Embryonic facial prominence (tissue), 1 donor: ENCODE data around the gene CEP295NL.
"Not testable (repeated sequence)": the region's sequence is repeated elsewhere in the genome, so short reads cannot be mapped to it uniquely, and the experiment has no call there.

Source experiments
- DNase-seq: peaks from one replicate; pipeline ENCODE4 v3.0.0-alpha.2; 2016; ENCODE audit errors: extremely low spot score

CEP295NL gene

GRCh38 chr17:78903101-78903779, at the start of gene CEP295NL:
Gene CEP295NL (minus strand): TSS chr17:78903201. CDS start chr17:78901828, 1,373 bp downstream.
- DNase-seq: no peak

GRCh38 chr17:78952706-78953105, 49.7 kb upstream of the CEP295NL start:
- no peak for DNase-seq

- DNase-seq: no peak
Observed at GRCh38 chr17:78951967-78952551, 49.1 kb upstream of the CEP295NL start.

- no peak for DNase-seq
Observed at GRCh38 chr17:78950870-78951269, 47.9 kb upstream of the CEP295NL start.

GRCh38 chr17:78947235-78948149, 44.5 kb upstream of the CEP295NL start:
- no peak for DNase-seq

- DNase-seq: no peak
Observed at GRCh38 chr17:78946631-78947030, 43.6 kb upstream of the CEP295NL start.

- DNase-seq: no peak
Observed at GRCh38 chr17:78946131-78946530, 43.1 kb upstream of the CEP295NL start.

- not testable (repeated sequence) for DNase-seq
Observed at GRCh38 chr17:78945455-78945854, 42.5 kb upstream of the CEP295NL start.

- DNase-seq: no peak
Observed at GRCh38 chr17:78944956-78945355, 42.0 kb upstream of the CEP295NL start.

GRCh38 chr17:78944026-78944425, 41.0 kb upstream of the CEP295NL start:
- DNase-seq: no peak

GRCh38 chr17:78940708-78941107, 37.7 kb upstream of the CEP295NL start:
- DNase-seq: no peak

GRCh38 chr17:78940258-78940657, 37.3 kb upstream of the CEP295NL start:
- no peak for DNase-seq

GRCh38 chr17:78939615-78940014, 36.6 kb upstream of the CEP295NL start:
- DNase-seq: no peak

GRCh38 chr17:78937561-78937960, 34.6 kb upstream of the CEP295NL start:
- DNase-seq: no peak

GRCh38 chr17:78935419-78936323, 32.7 kb upstream of the CEP295NL start:
- DNase-seq: peak; percentile 77

- no peak for DNase-seq
Observed at GRCh38 chr17:78934681-78935418, 31.8 kb upstream of the CEP295NL start.

GRCh38 chr17:78933959-78934568, 31.1 kb upstream of the CEP295NL start:
- DNase-seq: peak; percentile 86

- DNase-seq: no peak
Observed at GRCh38 chr17:78933025-78933958, 30.3 kb upstream of the CEP295NL start.
